ENCODE results near the gene PDCD6IP.

- TF ChIP-seq EZH2phosphoT487 (IDR thresholded peaks at IDR 0.05; ENCODE audit: insufficient read depth, low read depth) (no peak), EZH2 (IDR thresholded peaks at IDR 0.05; ENCODE audit: insufficient read depth, poor library complexity, severe bottlenecking) (no peak)
Measured at GRCh38 chr3:33886015-33886414, 87.6 kb downstream of the PDCD6IP start.

All from GM23248 (cell line).